ENCODE results near the gene METAP1D.

DNA sequence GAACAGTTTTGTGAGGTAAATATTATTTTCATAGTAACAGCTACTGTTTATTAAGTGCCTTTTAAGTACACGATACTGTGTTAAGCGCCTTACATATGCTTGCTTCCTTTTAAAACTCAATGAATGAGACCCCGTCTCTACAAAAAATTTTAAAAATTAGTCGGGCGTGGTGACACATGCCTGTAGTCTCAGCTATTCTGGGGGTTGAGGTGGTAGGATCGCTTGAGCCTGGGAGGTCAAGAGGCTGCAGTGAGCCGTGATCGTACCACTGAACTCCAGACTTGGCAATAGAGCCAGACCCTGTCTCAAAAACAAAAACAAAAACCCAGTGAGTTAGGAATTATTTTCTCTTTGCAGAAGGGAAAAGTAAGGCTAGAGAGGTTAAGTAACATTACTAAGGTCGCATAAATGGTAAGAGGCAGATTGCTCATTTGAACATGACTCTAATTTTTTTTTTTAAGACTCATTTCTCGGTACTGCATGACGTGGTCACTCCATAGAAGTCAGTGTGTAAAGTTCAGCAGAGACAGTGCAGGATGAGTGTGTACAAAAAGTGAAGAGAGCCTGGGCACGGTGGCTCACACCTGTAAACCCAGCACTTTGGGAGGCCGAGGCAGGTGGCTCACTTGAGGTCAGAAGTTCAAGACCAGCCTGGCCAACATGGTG is 1.1 kb downstream of the METAP1D start:
- TF ChIP-seq GATA2 (IDR thresholded peaks at IDR 0.05; ENCODE audit: low read depth, low read length), result no peak
- TF ChIP-seq GATA3 (IDR thresholded peaks at IDR 0.05; ENCODE audit: low read depth, low read length), result no peak

Measured in SH-SY5Y (cell line).